ENCODE data around the gene MCM7. TPM values are rescaled to one million over a fixed set of nuclear protein-coding genes. Genes with fewer than 3 reads are reported as not detected.
A peak's percentile ranks its signal among the peaks of the same experiment; 100 is the strongest.

The MCM7 gene
- total and polyA plus RNA-seq, 2 of the 13 experiments (the other 11 are each of a cell fraction or from before 2014, with no cell fraction given), result 84.5 to 214 TPM

DNA sequence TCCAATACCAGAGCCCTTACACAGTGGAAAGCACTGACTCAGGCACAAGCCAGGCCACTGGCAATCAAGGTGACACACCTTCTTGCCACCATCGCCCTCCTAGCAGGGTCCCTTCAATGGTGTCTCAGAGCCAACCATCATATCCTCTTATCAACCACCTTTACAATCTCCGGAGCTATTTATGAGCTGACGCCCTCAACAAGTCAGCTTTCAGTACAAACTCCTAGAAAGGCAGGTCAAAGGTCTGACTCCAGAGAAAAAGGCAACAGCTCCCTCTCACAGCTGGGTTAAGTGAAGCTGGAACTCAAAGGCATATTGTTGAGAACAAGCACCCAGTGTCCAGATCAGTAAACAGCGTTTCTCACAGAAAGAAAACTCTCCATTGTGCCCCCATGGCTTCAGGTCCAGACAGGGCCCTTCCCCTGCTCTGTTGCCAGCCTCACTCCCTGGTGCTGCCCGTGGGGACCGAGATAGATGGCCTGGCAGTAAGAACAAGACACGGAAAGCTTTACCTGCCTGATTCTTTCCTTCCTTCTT lies 22.1 kb downstream of the MCM7 start (continued):
- TF ChIP-seq, protein P1, sequence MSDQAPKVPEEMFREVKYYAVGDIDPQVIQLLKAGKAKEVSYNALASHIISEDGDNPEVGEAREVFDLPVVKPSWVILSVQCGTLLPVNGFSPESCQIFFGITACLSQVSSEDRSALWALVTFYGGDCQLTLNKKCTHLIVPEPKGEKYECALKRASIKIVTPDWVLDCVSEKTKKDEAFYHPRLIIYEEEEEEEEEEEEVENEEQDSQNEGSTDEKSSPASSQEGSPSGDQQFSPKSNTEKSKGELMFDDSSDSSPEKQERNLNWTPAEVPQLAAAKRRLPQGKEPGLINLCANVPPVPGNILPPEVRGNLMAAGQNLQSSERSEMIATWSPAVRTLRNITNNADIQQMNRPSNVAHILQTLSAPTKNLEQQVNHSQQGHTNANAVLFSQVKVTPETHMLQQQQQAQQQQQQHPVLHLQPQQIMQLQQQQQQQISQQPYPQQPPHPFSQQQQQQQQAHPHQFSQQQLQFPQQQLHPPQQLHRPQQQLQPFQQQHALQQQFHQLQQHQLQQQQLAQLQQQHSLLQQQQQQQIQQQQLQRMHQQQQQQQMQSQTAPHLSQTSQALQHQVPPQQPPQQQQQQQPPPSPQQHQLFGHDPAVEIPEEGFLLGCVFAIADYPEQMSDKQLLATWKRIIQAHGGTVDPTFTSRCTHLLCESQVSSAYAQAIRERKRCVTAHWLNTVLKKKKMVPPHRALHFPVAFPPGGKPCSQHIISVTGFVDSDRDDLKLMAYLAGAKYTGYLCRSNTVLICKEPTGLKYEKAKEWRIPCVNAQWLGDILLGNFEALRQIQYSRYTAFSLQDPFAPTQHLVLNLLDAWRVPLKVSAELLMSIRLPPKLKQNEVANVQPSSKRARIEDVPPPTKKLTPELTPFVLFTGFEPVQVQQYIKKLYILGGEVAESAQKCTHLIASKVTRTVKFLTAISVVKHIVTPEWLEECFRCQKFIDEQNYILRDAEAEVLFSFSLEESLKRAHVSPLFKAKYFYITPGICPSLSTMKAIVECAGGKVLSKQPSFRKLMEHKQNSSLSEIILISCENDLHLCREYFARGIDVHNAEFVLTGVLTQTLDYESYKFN (CRISPR knock-in tag; conservative IDR thresholded peaks at IDR 0.05), result peak; percentile 82
- TF ChIP-seq ZNF598 (CRISPR knock-in tag; IDR thresholded peaks at IDR 0.05; ENCODE audit: borderline replicate concordance) (peak; percentile 46; the same call in 1 of the 2 replicates), NCOA2 (CRISPR knock-in tag; IDR thresholded peaks at IDR 0.05) (peak; percentile 67), SMAD1 (CRISPR knock-in tag; IDR thresholded peaks at IDR 0.05; ENCODE audit: borderline replicate concordance, low read depth) (peak; percentile 59; the same call in 1 of the 2 replicates), ATM (IDR thresholded peaks at IDR 0.05; ENCODE audit: borderline replicate concordance) (no peak), ZNF136 (CRISPR knock-in tag; IDR thresholded peaks at IDR 0.05; ENCODE audit: low read depth) (0 out of 2 replicates have a peak, but pooled peaks have one; percentile 58), SIN3A (IDR thresholded peaks at IDR 0.05; ENCODE audit: borderline replicate concordance, low read depth, low read length) (no peak), TBL1XR1 (IDR thresholded peaks at IDR 0.05; ENCODE audit: borderline replicate concordance, low read length, partially characterized antibody) (peak; percentile 50), PRPF4 (IDR thresholded peaks at IDR 0.05; ENCODE audit: low read depth, low read length, poor library complexity, severe bottlenecking) (no peak), NR2F6 (IDR thresholded peaks at IDR 0.05) (peak; percentile 94), NR2F6 (CRISPR knock-in tag; IDR thresholded peaks at IDR 0.05) (peak; percentile 97), KAT7 (CRISPR knock-in tag; IDR thresholded peaks at IDR 0.05; ENCODE audit: borderline replicate concordance) (no peak), RBFOX2 (IDR thresholded peaks at IDR 0.05; ENCODE audit: low read depth, low read length) (peak; percentile 74), SAP130 (CRISPR knock-in tag; IDR thresholded peaks at IDR 0.05; ENCODE audit: low read depth) (peak; percentile 93), NR1H2 (CRISPR knock-in tag; IDR thresholded peaks at IDR 0.05; ENCODE audit: borderline replicate concordance, low read depth) (no peak), FOXK2 (IDR thresholded peaks at IDR 0.05) (peak; percentile 94), THAP11 (CRISPR knock-in tag; IDR thresholded peaks at IDR 0.05) (peak; percentile 36), SOX13 (IDR thresholded peaks at IDR 0.05) (peak; percentile 65; the same call in 1 of the 2 replicates), SOX13 (CRISPR knock-in tag; conservative IDR thresholded peaks at IDR 0.05 in 1 of 2, IDR thresholded peaks at IDR 0.05 in 1 of 2) (peak in 1 of 2 experiments; percentile 88; a peak in 2 of 4 replicates), DMAP1 (CRISPR knock-in tag; IDR thresholded peaks at IDR 0.05) (no peak), PITX1 (CRISPR knock-in tag; IDR thresholded peaks at IDR 0.05) (0 out of 2 replicates have a peak, but pooled peaks have one; percentile 25), PPARG (CRISPR knock-in tag; conservative IDR thresholded peaks at IDR 0.05) (peak; percentile 88), HES4 (CRISPR knock-in tag; IDR thresholded peaks at IDR 0.05; ENCODE audit: borderline replicate concordance) (no peak), ZNF550 (CRISPR knock-in tag; IDR thresholded peaks at IDR 0.05; ENCODE audit: borderline replicate concordance) (0 out of 2 replicates have a peak, but pooled peaks have one; percentile 75), MTF1 (CRISPR knock-in tag; IDR thresholded peaks at IDR 0.05) (no peak), ZNF577 (CRISPR knock-in tag; IDR thresholded peaks at IDR 0.05; ENCODE audit: borderline replicate concordance, low read depth) (no peak)
- TF ChIP-seq, protein P2, sequence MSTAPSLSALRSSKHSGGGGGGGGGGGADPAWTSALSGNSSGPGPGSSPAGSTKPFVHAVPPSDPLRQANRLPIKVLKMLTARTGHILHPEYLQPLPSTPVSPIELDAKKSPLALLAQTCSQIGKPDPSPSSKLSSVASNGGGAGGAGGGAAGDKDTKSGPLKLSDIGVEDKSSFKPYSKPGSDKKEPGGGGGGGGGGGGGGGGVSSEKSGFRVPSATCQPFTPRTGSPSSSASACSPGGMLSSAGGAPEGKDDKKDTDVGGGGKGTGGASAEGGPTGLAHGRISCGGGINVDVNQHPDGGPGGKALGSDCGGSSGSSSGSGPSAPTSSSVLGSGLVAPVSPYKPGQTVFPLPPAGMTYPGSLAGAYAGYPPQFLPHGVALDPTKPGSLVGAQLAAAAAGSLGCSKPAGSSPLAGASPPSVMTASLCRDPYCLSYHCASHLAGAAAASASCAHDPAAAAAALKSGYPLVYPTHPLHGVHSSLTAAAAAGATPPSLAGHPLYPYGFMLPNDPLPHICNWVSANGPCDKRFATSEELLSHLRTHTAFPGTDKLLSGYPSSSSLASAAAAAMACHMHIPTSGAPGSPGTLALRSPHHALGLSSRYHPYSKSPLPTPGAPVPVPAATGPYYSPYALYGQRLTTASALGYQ (CRISPR knock-in tag; IDR thresholded peaks at IDR 0.05), result peak; percentile 47; the same call in 1 of the 2 replicates

Measured in HepG2 (cell line).